OCI-M1 (cell line): ENCODE data around the gene RASGEF1C.

Experiments used
- DNase-seq: peaks from one replicate; lab custom pipeline; 2025; lab: John Stamatoyannopoulos, UW

RASGEF1C gene

GRCh38 chr5:180159756-180160155 is 49.3 kb downstream of the RASGEF1C start:
- DNase-seq: no peak

GRCh38 chr5:180157866-180158265 is 51.1 kb downstream of the RASGEF1C start:
- DNase-seq: no peak

- no peak for DNase-seq
Measured at GRCh38 chr5:180156141-180156540, 52.9 kb downstream of the RASGEF1C start.

GRCh38 chr5:180155365-180155926 is 53.6 kb downstream of the RASGEF1C start:
- no peak for DNase-seq

GRCh38 chr5:180154821-180155364 is 54.1 kb downstream of the RASGEF1C start:
- DNase-seq: no peak

- no peak for DNase-seq
Measured at GRCh38 chr5:180153991-180154390, 55.0 kb downstream of the RASGEF1C start.

GRCh38 chr5:180153099-180153498 is 55.9 kb downstream of the RASGEF1C start:
- no peak for DNase-seq

- DNase-seq: no peak
Measured at GRCh38 chr5:180143656-180144364, 65.2 kb downstream of the RASGEF1C start.

- no peak for DNase-seq
Measured at GRCh38 chr5:180142824-180143610, 66.0 kb downstream of the RASGEF1C start.

GRCh38 chr5:180142021-180142765 is 66.8 kb downstream of the RASGEF1C start:
- no peak for DNase-seq

GRCh38 chr5:180141068-180141660 is 67.8 kb downstream of the RASGEF1C start:
- no peak for DNase-seq

- DNase-seq: no peak
Measured at GRCh38 chr5:180140571-180140970, 68.4 kb downstream of the RASGEF1C start.

- no peak for DNase-seq
Measured at GRCh38 chr5:180140079-180140554, 68.9 kb downstream of the RASGEF1C start.

- DNase-seq: no peak
Measured at GRCh38 chr5:180139731-180140055, 69.3 kb downstream of the RASGEF1C start.

GRCh38 chr5:180138976-180139730 is 69.9 kb downstream of the RASGEF1C start:
- DNase-seq: no peak

- DNase-seq: no peak
Measured at GRCh38 chr5:180138214-180138975, 70.6 kb downstream of the RASGEF1C start.

GRCh38 chr5:180137401-180138213 is 71.4 kb downstream of the RASGEF1C start:
- no peak for DNase-seq

- DNase-seq: no peak
Measured at GRCh38 chr5:180136630-180137381, 72.2 kb downstream of the RASGEF1C start.
